GM18511 (cell line): ENCODE data around the gene EPHA10.
"Not testable (repeated sequence)": the region's sequence is repeated elsewhere in the genome, so short reads cannot be mapped to it uniquely, and the experiment has no call there.

ENCODE experiments used
- ATAC-seq: cut with Tn5 transposase; IDR thresholded peaks from one replicate; pipeline ENCODE4 v1.9.1; 2021; ENCODE audit warnings: mild to moderate bottlenecking, moderate library complexity; ENCODE audit not compliant: unreplicated experiment

Gene EPHA10

GRCh38 chr1:37718181-37718900 is 46.6 kb downstream of the EPHA10 start:
- ATAC-seq, result no peak

- no peak for ATAC-seq
These were observed 47.3 kb downstream of the EPHA10 start for GRCh38 chr1:37717631-37718030.

GRCh38 chr1:37716321-37716720 is 48.6 kb downstream of the EPHA10 start:
- ATAC-seq, result no peak

- no peak for ATAC-seq
These were observed 50.2 kb downstream of the EPHA10 start for GRCh38 chr1:37714689-37715088.

GRCh38 chr1:37714226-37714625 is 50.7 kb downstream of the EPHA10 start:
- no peak for ATAC-seq

GRCh38 chr1:37708471-37708870 is 56.4 kb downstream of the EPHA10 start:
- ATAC-seq, result no peak

- no peak for ATAC-seq
These were observed 59.5 kb downstream of the EPHA10 start for GRCh38 chr1:37705399-37705798.

- no peak for ATAC-seq
These were observed 60.0 kb downstream of the EPHA10 start for GRCh38 chr1:37704966-37705365.

- ATAC-seq, result no peak
These were observed 61.9 kb downstream of the EPHA10 start for GRCh38 chr1:37703061-37703460.

- no peak for ATAC-seq
These were observed 63.9 kb downstream of the EPHA10 start for GRCh38 chr1:37701051-37701450.

GRCh38 chr1:37699147-37699546 is 65.8 kb downstream of the EPHA10 start:
- no peak for ATAC-seq

GRCh38 chr1:37697737-37698136 is 67.2 kb downstream of the EPHA10 start:
- no peak for ATAC-seq

- no peak for ATAC-seq
These were observed 67.8 kb downstream of the EPHA10 start for GRCh38 chr1:37697090-37697489.

GRCh38 chr1:37692834-37693175 is 72.1 kb downstream of the EPHA10 start:
- ATAC-seq, result no peak

- ATAC-seq, result peak; percentile 84
These were observed 72.7 kb downstream of the EPHA10 start, which contains the start of gene CDCA8 for GRCh38 chr1:37692078-37692833. Gene CDCA8 (plus strand): TSS chr1:37692516. CDS start chr1:37692691, 175 bp downstream.

GRCh38 chr1:37691497-37692077 is 73.3 kb downstream of the EPHA10 start:
- no peak for ATAC-seq

GRCh38 chr1:37688926-37689325 is 76.0 kb downstream of the EPHA10 start:
- no peak for ATAC-seq

- ATAC-seq, result not testable (repeated sequence)
These were observed 77.2 kb downstream of the EPHA10 start for GRCh38 chr1:37687764-37688163.

GRCh38 chr1:37685722-37686121 is 79.2 kb downstream of the EPHA10 start:
- no peak for ATAC-seq

- ATAC-seq, result not testable (repeated sequence)
These were observed 80.7 kb downstream of the EPHA10 start for GRCh38 chr1:37684182-37684581.

GRCh38 chr1:37682334-37682987 is 82.5 kb downstream of the EPHA10 start:
- ATAC-seq, result no peak
